ENCODE measurements around the gene CCDC178.

The CCDC178 gene

GRCh38 chr18:33115917-33116316, 324.6 kb downstream of the CCDC178 start:
- DNase-seq, result no peak

GRCh38 chr18:33115476-33115875, 325.0 kb downstream of the CCDC178 start:
- no peak for DNase-seq

- peak; percentile 21 for DNase-seq
These were observed 325.8 kb downstream of the CCDC178 start for GRCh38 chr18:33114749-33115148.

GRCh38 chr18:33113416-33113815, 327.1 kb downstream of the CCDC178 start:
- DNase-seq, result peak; percentile 29

GRCh38 chr18:33107511-33107910, 333.0 kb downstream of the CCDC178 start:
- no peak for DNase-seq

- DNase-seq, result no peak
These were observed 339.2 kb downstream of the CCDC178 start for GRCh38 chr18:33101316-33101715.

- DNase-seq, result no peak
These were observed 340.9 kb downstream of the CCDC178 start for GRCh38 chr18:33099626-33100025.

GRCh38 chr18:33097126-33097525, 343.4 kb downstream of the CCDC178 start:
- no peak for DNase-seq

- no peak for DNase-seq
These were observed 350.1 kb downstream of the CCDC178 start for GRCh38 chr18:33090461-33090860.

GRCh38 chr18:33076601-33077000, 363.9 kb downstream of the CCDC178 start:
- DNase-seq, result no peak

GRCh38 chr18:33074125-33074524, 366.4 kb downstream of the CCDC178 start:
- DNase-seq, result no peak

- no peak for DNase-seq
These were observed 377.6 kb downstream of the CCDC178 start for GRCh38 chr18:33062834-33063364.

- no peak for DNase-seq
These were observed 387.6 kb downstream of the CCDC178 start for GRCh38 chr18:33052886-33053285.

- peak; percentile 97 for DNase-seq
These were observed 389.1 kb downstream of the CCDC178 start for GRCh38 chr18:33051407-33051806.

- DNase-seq, result no peak
These were observed 400.3 kb downstream of the CCDC178 start for GRCh38 chr18:33040213-33040612.

GRCh38 chr18:33034945-33035344, 405.6 kb downstream of the CCDC178 start:
- DNase-seq, result no peak

GRCh38 chr18:33034212-33034611, 406.3 kb downstream of the CCDC178 start:
- DNase-seq, result no peak

GRCh38 chr18:33022370-33022769, 418.2 kb downstream of the CCDC178 start:
- DNase-seq, result no peak

GRCh38 chr18:33020877-33021276, 419.6 kb downstream of the CCDC178 start:
- no peak for DNase-seq

GRCh38 chr18:33014060-33014796, 426.3 kb downstream of the CCDC178 start:
- DNase-seq, result no peak

- no peak for DNase-seq
These were observed 430.4 kb downstream of the CCDC178 start for GRCh38 chr18:33010149-33010548.

GRCh38 chr18:32998921-32999320, 441.6 kb downstream of the CCDC178 start:
- no peak for DNase-seq

- DNase-seq, result no peak
These were observed 442.2 kb downstream of the CCDC178 start for GRCh38 chr18:32998285-32998684.

- no peak for DNase-seq
These were observed 456.8 kb downstream of the CCDC178 start for GRCh38 chr18:32983721-32984120.

GRCh38 chr18:32980896-32981295, 459.6 kb downstream of the CCDC178 start:
- no peak for DNase-seq

All from NCI-H1105 treated with DMSO at 0.1 percent for 48 hours (cell line).